NCI-H460 (cell line): ENCODE measurements around the gene CSNK1A1L. TPM values are rescaled to one million over a fixed set of nuclear protein-coding genes. Genes with fewer than 3 reads are reported as not detected.
A peak's percentile ranks its signal among the peaks of the same experiment; 100 is the strongest.

Source experiments
- DNase-seq: peaks from one replicate; pipeline ENCODE4 v3.0.0-alpha.2; 2016; ENCODE audit warnings: low read depth; ENCODE audit errors: extremely low read depth
- polyA plus RNA-seq: library from polyadenylated mRNA; depleted of rRNA; stranded (reverse); fragments of >200 nt; gene quantifications from 2 replicates; pipeline ENCODE4 v1.2.3, GENCODE V29; 2014; cell fraction: nucleus; rRNA removed
- total RNA-seq: library from RNA; depleted of rRNA; stranded (reverse); fragments of >200 nt; shearing (Covaris generic); gene quantifications from 2 replicates; pipeline ENCODE4 v1.2.3, GENCODE V29; 2014; rRNA removed

CSNK1A1L gene
- total RNA-seq = not detected in 2 replicates
- polyA plus RNA-seq = not detected in 2 replicates

DNA sequence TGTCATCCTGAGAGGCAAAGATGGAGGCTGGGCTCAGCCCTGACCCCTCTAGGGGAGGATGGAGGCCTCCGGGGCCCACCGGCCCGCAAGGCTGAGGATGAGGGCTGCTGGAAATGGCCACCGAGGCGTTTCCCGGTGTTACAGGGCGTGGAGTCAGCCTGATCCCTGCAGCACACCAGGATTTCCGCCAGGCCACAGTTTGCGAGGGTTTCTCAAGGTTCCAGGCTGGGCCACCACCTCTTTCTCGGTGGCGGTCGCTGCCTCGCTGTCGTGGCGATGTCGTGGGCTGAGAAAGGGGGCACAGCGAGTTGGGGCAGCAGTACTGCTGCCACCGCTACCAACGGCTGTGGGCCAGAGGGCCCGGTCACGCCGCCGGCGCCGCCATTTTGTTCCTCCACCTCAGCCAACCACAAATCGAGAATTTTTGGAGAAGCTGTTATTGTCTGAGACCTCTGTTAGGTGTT lies at the start of gene CSNK1A1L:
Gene CSNK1A1L, minus strand, starts transcription at position 414 of the 464 bp plus-strand sequence. Its CDS starts 408 bp downstream, at position 6.
- no peak for DNase-seq

DNA sequence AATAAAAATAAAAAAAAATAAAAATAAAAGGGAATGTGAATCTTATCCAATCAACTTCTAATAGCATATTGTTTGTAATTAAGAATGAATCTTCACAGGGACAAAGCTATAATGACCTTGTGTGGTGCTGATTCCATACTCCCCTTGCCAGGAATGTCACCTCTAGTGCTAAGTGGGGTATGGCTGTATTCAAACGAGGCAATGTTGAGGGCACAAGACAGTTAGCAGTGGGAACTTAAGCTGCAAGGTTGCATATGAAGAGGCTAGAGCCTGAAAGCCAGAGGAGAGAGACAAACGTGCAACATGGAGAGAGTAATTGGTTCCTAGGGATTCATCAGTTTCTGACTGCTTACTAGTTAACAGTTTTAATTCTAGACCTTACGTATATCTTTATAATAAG lies 43.9 kb upstream of the CSNK1A1L start:
- no peak for DNase-seq

DNA sequence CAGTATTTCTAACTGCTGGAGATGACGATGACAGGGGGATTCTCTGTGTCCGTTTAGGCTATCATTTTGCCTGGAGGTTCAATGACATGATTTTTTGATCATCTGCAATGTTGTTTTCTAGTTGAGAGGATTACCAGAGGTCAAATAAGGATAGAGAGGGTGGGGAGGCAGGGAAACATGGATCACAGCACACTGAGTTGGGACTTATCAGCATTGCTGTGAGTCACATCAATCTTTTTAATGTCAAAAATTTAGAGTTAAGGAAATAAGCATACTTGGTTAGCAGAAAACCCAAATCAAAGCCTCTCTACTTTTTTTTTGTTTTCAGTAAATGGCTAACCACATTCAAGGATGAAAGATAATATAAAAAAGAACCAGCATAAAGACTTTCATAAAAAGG lies 43.0 kb upstream of the CSNK1A1L start:
- DNase-seq = no peak

DNA sequence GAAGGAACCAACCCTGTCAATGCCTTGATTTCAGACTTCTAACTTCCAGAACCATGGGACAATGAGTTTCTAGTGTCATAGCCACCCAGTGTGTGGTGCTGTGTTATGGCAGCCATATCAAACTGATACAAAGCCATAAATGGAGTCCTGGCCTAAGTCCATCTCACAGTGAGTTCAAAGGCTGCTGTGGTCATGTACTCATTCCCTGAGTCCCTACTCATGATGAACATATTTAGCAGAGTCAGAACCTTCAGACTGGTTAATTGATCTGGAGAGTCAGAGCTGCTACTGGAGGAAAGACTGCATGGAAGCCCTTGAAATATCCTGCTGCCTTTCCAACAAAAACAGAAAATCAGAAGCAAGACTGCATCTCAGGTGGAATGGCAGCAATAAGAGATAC lies 39.2 kb upstream of the CSNK1A1L start:
- DNase-seq = no peak

DNA sequence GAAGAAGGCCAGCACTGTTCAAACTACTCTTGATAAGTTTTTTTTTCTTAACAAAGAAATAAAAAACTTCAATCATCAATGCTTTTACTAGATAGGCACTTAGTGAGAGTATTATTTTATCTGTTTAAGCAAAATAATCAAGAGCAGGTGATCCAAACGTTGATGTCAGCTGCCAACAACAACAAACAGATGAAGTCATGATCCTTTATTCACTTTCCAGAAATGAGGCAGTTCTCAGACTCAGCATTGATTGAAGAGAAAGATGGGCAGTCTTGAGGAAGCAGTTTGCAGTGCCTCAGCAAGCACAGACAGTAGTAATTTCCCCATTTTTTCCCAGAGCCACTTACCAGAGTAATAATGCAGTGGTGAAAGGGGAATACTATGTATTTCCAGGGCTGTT lies 38.4 kb upstream of the CSNK1A1L start:
- no peak for DNase-seq

DNA sequence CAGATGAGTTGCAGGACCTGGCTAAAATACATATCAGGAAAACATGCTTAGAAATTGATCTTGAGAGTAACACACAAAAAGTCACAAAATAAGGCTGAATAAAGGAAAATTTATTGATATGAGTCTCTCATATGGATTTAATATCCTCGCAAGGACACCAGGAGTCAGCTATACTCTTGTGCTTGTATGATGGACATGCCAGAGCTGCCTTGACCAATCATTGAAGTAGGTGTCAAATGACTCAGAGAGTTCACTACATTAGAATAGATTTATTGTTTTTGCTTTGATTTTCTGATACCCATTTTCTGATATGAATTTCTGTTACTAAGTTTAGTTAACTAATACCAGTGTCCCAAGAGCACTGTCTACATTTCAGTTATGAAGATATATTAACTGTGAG lies 37.4 kb upstream of the CSNK1A1L start:
- no peak for DNase-seq

DNA sequence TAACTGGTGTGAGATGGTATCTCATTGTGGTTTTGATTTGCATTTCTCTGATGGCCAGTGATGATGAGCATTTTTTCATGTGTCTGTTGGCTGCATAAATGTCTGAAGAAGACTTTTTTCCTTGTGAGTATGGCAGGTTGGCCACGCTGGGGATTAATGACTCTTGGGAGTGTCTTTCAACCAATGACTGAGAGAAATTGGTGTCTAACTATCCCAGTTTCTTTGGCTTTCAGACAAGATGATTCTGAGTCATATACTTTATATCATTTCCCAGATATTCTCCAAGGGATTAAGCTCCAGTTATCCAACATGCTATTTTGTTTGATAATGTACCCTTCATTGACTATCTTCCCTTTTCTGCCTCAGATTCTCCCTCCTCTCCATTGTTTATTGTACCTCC lies 35.5 kb upstream of the CSNK1A1L start:
- no peak for DNase-seq

DNA sequence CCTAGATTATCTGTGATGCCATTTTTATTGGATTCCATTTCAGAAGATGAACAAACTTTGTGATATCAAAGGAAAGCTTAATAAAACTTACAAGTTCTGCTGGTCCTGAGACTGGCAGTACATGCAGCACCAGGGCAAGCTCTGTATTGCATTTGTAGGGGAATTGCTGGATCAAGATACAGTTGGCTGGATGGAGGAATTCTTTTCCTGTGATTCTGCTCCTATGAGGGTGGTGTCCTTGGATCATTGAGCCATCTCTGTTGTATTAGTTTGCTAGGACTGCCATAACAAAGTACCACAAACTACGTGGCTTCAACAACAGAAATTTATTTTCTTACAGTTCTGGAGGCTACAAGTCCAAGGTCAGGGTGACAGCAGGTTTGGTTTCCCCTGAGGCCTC lies 33.9 kb upstream of the CSNK1A1L start:
- DNase-seq = no peak

DNA sequence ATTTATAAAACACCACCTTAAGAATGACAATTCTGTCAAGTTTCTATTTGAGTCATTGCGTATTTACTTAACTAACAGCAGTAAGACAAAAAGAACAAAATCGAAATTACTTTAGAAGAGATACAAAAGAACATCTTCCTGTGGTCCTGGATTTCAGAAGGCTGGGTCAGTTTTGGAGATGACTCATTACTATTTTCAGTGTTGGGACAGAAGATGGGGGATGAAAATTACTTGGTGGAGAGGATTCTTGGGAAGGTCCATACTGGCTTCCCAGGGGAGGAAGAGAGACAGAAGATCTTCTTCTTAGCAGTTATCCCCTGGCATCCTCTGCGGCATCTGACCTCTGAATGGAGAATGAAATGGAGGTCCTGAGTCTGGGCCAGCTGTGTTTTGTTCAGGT lies 33.5 kb upstream of the CSNK1A1L start:
- DNase-seq = no peak

DNA sequence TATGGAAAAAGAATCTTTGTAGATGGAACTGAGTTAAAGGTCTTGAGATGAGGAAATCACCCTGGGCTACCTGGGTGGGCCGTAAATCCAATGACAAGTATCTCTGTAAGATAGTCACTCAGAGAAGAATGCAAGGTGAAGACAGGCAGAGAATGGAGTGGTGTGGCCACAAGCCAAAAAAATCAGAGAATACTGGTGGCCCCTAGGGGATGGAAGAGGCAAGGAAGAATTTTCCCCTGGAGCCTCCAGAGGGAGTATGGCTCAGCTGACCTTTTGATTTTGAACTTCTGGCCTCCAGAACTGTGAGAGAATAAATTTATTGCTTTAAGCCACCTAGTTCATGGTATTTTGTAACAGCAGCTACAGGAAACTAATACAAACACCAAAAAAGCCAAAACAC lies 32.7 kb upstream of the CSNK1A1L start:
- no peak for DNase-seq

DNA sequence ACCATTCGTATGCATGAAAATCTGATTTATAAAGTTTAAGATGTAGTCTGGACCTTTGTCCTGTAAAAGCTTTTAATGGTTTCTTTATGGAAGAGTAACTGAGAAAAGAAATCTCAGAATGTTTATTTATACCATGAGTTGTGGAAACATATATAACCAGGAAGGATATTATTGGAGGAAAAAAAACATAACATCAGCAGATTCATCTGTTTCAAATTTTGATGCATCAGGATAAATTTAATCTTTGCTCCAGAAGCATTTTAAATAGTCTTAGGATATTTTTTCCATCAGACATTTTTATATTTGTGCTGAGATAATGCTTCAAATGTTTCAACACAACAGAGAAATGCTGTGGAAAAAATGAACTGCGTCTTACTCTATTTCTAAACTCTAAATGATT lies 31.2 kb upstream of the CSNK1A1L start:
- no peak for DNase-seq

DNA sequence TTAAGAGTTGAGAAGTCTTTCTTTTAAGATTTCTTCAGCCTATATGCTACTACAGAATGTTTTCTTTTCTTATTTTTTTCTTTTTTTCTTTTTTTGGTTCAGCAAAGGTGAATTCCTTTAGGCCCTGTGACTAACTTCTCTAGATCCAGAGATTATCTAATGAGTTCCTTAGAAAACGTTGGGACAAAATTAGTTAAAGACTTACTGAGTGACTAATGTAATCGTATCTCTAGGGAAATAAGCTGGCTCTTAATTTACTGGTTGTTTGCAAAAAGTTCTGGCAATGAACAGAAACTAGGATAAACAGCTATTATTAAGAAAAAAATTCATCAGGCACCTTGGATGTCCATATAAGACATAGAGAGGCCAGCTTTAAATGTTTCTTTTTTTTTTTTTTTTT lies 30.7 kb upstream of the CSNK1A1L start:
- DNase-seq = no peak

DNA sequence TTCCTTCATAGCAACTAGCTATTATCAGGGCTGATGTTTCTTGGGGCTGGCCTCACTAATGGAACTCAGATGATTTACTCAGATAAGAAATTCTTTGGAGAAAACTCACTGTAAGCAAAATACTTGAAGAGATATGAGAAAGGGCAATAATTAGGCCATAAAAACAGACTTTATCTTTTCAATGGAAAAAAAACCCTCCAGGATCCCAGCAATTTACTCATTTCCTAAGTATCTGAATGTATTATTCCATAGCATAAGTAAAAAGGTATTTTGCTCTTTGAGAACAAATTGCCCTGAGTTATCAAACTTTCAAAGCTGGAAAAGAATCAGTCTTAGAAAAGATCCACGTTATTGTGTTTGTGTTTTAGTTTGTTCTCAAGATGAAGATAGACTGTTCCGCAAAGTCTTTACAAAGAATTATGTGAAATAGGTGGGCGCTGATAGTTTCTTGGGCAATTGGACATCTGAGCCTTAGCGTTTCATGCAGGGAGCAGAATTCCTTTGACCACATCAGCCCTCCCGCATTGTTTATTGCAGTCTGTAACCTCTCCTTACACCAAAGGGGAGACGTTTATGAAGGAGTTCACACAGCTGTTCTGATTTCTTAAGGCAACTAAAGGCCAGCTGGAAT lies 29.1 kb upstream of the CSNK1A1L start:
- no peak for DNase-seq

DNA sequence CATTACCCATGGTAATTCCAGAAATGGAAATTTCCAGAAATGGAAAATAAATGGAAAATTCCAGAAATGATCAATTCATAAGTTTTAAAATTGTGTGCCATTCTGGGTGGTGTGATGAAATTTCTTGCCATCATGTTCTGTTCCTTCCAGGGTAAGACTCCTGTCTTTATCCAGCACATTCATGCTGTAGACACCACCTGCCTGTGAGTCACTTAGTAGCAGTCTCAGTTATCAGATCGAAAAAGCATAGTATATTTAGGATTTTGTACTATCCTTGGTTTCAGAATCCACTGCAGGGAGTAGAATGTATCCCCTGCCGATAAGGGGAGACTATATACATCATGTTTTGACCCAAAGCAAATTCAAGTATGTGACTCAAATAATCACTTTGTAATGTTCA lies 26.7 kb upstream of the CSNK1A1L start:
- DNase-seq = no peak

DNA sequence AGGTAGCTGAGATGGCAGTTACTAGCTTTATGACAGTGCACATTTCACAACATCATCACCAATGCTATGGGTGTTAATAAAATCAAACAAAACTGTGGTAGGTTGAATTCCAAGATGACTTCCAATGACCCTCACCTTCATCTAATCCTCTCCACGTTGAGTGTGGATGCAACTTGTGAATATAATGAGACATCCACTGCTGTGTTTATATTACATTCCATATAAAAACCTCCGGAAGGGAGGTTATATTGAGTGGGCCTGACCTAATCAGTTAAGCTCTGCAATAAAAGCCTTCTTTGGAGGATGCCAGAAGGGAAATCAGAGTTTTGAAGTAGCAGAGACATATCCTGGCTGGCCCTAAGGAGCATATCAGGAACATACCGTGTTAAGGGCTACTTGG lies 25.6 kb upstream of the CSNK1A1L start:
- DNase-seq = no peak

DNA sequence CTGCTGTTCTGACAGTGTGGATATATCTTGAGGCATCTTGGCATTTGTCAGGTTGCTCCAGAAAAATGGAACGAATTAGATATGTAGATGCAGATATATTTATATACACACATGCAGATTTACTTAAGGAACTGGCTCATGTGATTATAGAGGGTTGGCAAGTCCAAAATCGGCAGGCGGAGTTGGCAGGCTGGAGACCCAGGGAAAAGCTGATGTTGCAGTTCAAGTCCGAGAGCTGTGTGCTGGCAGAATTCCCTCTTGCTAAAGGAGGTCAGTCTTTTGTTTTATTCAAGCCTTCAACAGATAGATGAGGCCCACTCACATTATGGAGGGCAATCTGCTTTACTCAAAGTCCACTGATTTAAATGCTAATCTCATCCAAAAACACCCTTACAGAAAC lies 24.4 kb upstream of the CSNK1A1L start:
- DNase-seq = no peak

DNA sequence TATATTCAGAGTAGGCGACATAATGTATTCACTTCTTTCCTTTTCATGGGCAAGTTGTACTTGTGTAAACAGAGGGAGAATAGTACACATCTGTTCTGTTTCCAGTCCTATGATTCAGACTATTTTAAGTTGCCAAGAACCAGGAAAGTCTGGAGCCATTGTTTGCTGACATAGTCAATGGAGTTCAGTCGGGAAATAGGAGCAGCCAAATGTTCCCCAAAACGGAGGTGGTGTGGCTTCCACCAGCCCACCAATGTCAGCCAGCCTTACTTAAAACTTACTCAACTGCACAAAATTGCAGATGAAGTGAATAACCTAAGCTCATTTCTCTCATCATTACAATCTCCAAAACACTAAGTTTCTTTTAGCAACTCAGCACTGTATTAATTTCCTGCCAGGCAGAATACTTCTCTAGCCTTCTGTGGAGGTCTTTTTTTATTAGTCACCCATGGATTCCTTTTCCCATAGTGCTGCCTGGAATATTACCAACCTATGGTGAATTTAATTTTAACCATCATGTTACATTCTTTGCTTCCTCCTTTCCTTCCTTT lies 22.3 kb upstream of the CSNK1A1L start:
- DNase-seq = no peak

DNA sequence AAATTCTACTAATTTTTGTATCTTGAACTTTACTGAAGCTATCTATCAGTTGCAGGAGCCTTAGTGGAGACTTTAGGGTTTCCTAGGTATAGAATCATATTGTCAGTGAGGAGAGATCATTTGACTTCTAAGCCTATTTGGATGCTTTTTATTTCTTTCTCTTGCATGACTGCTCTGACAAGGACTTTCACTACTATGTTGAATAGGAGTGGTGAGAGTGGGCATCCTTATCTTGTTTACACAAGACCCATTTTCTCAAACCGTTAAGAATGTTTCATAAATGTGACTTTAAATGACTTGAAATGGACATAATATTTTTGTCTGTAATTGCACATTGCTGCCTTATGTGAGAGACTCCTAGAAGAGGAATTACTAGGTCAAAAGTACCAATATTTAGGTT lies 17.9 kb upstream of the CSNK1A1L start:
- DNase-seq = no peak

DNA sequence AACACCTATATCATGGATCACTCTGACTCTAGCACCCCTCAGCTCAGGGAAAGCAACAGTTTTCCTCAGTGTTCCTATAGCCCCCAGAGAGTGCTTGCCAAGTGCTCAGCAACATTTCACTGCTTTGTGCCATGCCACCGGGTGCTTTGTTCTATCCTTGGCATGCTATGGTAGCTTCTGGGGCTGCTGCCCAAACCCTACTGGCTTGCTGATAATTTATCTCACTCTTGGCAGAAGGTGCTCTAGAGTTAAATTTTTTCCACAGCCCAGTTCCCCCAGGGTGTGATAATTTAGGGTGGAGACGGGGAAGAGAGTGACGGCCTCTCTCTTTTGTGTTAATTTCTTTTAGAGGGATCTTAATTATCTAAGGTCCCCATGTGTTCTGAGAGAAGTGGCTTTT lies 12.6 kb upstream of the CSNK1A1L start:
- DNase-seq = no peak

DNA sequence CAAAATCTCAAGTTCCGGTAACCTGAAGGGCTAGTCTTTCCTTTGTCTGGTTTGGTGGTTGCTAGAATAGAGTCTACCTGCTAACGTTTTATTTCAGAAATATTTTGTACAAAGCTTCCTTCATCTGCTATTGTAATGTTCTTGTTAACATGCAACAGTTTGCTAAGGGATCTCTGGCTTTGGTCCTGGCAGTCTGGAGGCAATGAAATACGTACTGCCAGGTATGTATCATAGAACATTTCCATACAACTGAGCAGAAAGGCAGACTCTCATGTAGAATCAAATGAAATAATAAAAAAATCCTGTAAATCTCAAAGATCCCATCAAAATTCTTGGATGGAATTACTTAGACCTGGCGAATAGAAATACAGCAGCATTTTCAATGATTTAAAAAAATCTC lies 8.8 kb upstream of the CSNK1A1L start:
- DNase-seq = no peak

DNA sequence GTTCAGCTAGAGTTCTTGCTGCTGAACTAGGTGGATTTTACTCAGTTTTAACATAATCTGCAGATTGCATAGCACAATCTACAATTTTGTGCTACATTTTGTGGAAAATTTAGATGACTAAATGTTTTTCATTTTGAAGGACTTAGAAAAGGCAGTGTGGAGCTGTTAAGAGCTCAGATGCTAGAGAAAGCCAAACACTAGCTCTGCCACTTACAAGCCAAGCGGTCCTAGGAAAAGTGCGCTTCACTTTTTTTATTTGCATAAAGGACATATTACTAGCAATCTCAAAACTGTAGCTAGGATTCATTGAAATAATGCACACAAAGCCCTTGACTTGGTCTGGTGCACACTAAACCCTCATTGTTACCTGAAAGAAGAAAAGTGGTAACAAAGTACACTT lies 8.1 kb upstream of the CSNK1A1L start:
- no peak for DNase-seq

DNA sequence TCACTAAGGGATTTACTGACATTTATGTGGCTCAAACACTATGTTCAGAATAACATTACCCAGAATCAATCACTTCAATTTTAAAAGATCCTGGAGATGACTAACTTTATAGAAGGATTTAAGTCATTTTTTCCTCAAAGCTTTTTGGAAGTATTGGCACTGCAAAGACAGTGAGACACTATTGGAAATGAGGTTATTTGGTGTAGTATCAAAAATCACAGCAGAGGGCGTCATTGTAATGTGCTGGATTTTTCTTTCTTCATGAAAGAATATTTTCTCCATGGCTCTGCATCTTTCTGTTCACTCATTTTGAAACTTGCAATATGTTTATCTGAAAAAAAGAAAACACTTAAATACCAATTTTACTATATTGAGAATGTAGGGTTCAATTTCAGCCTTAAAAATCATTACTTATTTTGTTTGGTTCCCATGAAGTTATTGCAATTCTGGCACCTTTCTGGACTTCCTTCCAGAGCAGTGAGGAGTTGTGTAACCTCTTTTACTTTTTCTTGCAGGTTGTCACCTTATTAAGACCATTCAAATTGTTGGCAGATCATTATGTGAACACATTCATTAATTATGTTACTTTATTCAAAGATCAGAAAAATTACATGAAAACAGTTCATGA lies 3.7 kb upstream of the CSNK1A1L start:
- peak; percentile 19 for DNase-seq
